Umbilical cord (tissue), 2 donors: ENCODE measurements around the gene TMEM80. TPM values are rescaled to one million over a fixed set of nuclear protein-coding genes. Genes with fewer than 3 reads are reported as not detected.
"Not testable (repeated sequence)": the region's sequence is repeated elsewhere in the genome, so short reads cannot be mapped to it uniquely, and the experiment has no call there.

Experiments
- DNase-seq: peaks from one replicate; pipeline ENCODE4 v3.0.0-alpha.2; 2015; ENCODE audit warnings: low spot score
- total RNA-seq: library from RNA; depleted of rRNA; stranded (reverse); fragments of >200 nt; gene quantifications from one replicate; pipeline ENCODE4 v1.2.3, GENCODE V29; 2014; ENCODE audit warnings: low replicate concordance; ENCODE audit not compliant: insufficient read depth

Gene TMEM80
- total RNA-seq, 1 donor from 2014 or later, result 7.7 TPM

GRCh38 chr11:679271-680207 lies 16.1 kb upstream of the TMEM80 start:
- no peak for DNase-seq

DNA sequence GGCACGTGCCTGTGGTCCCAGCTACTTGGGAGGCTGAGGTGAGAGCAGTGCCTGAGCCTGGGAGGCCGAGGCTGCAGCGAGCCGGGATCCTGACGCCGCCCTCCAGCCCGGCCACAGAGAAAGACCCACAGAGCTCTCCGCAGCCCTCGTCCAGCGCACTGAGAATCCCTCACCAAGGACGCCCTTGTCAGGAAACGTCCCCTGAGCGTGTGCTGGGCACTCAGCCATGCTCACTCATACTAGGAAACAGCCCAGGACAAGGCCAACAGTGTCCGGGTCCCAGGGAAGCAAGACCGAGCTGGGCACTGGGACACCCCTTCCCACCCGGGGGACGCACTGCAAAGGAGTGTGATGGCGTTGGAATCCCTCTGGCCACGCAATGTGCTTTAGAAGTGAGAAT lies 15.1 kb upstream of the TMEM80 start:
- DNase-seq, result no peak

GRCh38 chr11:680970-681369 lies 14.6 kb upstream of the TMEM80 start:
- no peak for DNase-seq

GRCh38 chr11:686451-687243 lies 9.0 kb upstream of the TMEM80 start:
- DNase-seq, result no peak

DNA sequence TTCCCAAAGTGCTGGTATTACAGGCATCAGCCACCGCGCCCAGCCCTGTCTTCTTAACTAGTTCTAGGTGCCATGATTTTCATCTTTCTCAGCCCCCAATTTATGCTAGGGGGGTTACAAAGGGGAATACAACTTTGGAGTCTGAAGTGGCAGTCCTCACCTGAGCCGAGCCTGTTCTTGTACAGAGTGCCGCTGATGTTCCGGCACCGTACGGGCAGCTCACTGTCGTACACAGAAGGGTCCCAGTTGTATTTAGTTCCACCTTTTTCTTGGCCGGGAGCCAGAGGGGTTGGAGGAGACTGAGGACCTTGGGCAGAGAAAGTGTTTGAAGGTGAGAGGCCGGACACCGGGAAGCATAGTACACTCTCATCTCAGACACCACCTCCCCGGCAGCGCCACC lies 7.9 kb upstream of the TMEM80 start:
- no peak for DNase-seq

GRCh38 chr11:688681-689080 lies 6.9 kb upstream of the TMEM80 start:
- no peak for DNase-seq

DNA sequence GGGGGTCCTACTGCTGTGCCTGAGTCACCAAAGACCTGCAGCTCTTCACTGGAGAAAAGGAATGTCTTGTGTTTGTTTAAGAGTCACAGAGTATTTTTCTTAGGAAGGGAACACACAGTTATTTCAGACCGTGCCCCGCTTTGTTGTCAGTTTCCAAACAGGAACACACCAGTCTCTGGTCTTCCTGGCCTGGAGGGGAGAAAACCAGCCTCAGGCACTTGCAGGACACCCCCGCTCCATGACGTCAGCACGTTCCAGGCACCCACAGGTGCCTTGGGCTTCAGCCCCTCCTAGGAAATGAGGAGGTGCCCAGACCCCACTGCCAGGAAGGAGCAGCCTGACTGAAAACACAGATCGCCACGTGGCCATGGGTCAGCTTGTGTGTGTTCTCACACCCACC lies 6.0 kb upstream of the TMEM80 start:
- no peak for DNase-seq

GRCh38 chr11:690244-690643 lies 5.4 kb upstream of the TMEM80 start:
- not testable (repeated sequence) for DNase-seq

- DNase-seq, result no peak
These were observed 4.6 kb upstream of the TMEM80 start for GRCh38 chr11:690738-691633.

- DNase-seq, result no peak
These were observed 3.7 kb upstream of the TMEM80 start for GRCh38 chr11:691710-692590.

- DNase-seq, result peak; percentile 57
These were observed 2.7 kb upstream of the TMEM80 start for GRCh38 chr11:692824-693414.

DNA sequence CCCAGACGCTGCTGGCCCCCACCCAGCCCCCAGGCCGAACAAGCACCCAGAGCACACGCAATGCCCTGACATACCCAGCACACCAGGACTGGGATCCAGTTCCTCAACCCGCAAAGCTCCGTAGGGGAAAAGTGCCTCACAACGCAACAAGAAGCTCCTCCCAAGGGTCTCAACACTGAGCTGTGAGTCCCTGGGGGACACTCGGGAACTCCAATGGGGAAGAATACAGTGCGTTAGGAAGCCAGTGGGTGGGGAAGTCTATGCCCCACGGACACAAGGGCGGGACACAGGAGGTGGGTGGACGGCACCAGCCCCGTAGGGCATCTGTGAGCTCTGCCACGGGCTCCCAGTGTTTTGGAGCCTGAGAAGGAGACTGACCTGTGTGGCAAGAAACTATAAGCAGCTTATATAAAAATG lies 2.2 kb upstream of the TMEM80 start:
- no peak for DNase-seq

DNA sequence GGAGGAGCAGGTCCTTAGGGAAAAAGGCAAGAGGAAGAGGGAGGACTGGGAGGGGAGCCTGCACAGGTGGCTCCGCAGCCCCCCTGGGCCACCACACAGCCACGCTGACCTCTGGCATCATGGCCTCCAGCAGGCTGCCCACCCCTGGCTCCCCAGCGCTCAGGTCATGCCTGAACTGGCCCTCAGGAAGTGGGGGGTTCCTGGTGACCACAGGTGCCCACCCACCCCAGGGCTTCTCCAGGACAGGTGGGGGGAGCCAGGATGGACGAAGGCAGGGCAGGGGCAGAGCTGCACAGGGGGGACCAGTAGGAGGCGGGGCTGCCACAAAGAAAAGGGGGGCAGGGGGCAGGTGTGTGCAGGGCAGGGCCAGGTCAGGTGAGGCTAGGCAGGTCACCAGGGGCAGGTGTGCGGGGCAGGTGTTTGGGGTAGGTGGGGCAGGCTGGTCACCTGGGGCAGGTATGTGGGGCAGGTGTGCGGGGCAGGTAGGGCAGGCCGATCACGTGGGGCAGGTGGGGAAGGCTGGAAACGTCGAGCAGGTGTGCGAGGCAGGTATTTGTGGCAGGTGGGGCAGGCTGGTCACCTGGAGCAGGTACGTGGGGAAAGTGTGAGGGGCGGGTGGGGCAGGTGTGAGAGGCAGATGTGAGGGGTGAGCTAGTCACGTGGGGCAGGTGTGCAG lies 1.6 kb upstream of the TMEM80 start:
- DNase-seq, result no peak

DNA sequence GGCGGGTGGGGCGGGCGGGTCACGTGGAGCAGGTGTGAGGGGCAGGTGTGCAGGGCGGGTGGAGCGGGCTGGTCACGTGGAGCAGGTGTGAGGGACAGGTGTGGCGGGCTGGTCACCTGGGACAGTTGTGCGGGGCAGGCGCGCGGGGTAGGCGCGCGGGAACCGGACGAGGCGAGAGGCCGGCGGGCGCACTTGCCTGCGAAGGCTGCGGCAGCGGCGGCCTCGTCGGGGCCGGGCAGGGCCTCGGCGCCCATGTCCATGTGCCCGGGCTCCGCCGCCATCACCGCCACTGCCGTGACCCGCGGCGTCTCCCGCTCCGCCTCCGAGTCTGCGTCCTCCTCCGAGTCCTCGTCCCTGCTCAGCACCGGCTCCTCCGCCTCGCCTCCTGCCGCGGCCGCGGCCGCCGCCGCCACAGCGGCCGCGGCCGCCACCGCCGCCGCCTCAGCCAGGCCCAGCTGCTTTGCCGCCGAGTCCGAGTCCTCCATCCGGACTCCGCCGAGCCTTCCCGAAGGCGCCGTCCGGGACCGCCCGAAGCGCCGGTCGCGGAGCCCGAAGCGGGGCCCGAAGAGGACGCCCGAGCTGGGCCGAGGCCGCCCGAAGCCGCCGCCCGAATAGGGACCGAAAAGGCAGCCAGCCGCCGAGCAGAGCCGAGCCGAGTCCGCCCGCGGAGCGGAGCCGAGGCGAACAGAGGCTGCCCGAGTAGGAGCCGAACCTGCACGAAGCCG lies 891 bp upstream of the TMEM80 start, which contains the start of gene DEAF1:
Gene DEAF1 (minus strand): TSS at position 660 of the 725 bp plus-strand sequence. CDS start 175 bp downstream, at position 485.
- peak; percentile 99 for DNase-seq

- DNase-seq, result no peak
These were observed 403 bp upstream of the TMEM80 start for GRCh38 chr11:695288-695537.

DNA sequence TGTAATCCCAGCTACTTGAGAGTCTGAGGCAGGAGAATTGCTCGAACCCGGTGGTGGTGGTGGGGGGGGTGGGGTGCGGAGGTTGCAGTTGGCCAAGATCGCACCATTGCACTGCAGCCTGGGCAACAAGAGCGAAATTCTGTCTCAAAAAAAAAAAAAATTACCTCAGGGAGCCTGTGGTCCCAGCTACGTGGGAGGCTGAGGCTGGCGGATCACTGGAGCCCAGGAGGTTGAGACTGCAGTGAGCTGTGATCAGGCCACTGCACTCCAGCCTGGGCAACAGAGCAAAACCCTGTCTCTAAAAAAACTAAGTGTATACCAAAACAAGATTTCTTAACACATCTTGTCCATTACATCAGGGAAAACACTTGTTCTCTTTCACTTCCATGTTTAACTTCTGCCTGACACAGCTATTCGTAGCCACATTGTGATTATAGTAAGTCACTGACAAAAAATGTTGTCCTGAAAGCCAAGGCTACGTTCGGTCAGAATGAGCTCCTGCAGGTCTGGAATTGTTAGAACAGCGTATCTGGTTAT lies 1.4 kb downstream of the TMEM80 start:
- no peak for DNase-seq

DNA sequence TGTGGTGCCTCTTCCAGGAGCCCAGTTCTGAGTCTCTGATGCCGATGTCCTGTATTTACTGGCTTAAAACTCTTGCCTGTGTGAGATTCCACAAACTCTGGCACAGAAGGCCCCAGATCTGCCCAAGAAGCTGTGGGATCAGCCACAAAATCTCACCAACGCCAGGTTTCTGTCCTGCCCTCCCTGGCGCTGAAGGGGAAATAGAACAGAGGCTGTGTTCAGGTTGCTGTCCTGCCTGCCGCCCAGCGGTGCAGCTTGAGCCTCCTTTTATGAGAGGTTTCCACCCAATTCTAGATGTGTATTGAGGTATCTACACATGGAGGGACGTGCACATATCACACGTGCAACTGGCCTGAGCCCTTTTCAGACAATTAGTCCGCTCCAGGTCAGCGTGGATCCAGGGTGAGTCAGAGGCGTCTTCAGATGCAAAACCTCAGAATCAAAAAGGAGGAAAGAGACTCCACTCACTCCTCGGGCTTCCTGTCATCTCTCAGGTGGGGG lies 2.2 kb downstream of the TMEM80 start:
- DNase-seq, result no peak

DNA sequence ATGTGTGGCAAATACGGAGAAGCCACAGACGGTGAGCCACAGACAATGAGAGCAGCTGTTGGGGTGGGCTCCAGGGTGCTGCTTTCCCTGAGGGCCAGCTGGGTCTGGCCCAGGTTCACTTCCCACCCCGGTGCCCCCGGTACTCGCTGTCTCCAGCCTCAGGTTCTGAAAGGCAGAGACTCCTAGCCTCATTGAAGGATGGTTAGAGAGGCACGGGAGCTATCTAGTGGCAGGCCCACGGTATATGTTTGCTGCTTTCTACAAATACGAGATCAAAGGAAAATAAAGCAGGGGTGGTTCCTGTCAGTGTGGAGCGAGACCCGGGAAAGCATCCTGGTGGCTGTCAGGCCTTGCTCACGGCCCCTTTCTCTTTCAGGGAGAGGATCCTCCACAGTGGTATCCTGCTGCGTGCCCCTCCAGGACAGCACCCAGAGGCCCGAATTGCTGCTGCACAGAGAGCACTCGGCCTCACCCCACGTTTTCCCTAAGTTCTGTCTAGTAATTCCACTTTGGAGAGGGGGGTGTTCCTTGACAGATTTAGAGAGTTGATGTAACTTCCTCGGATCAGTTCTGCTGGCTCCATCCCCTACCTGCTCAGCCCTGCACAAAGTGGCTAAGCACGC lies 3.0 kb downstream of the TMEM80 start:
- no peak for DNase-seq
